Fibroblast of the aortic adventitia (primary cell): ENCODE measurements around the gene SEMA6A. TPM values are rescaled to one million over a fixed set of nuclear protein-coding genes. Genes with fewer than 3 reads are reported as not detected.

ENCODE experiments used
- DNase-seq: peaks from one replicate; pipeline ENCODE4 v3.0.0-alpha.2; 2010; ENCODE audit warnings: low read depth
- H3K4me3 ChIP-seq: 2 replicates; pipeline ENCODE4 v1.5.1; 2011; ENCODE audit warnings: low read depth, mild to moderate bottlenecking, control low read depth, low read length, moderate library complexity
- total RNA-seq: library from RNA; depleted of rRNA; stranded (reverse); fragments of >200 nt; gene quantifications from 2 replicates; pipeline ENCODE4 v1.2.3, GENCODE V29; 2012; ENCODE audit warnings: low replicate concordance
- TF ChIP-seq, protein P1 (sequence below): IDR thresholded peaks from 2 replicates; pipeline ENCODE4 v1.5.1; 2011; ENCODE audit warnings: mild to moderate bottlenecking, low read length, control low read depth, inconsistent platforms; ENCODE audit not compliant: insufficient read depth

The SEMA6A gene
- total RNA-seq, 1 donor, result 0.36 TPM

DNA sequence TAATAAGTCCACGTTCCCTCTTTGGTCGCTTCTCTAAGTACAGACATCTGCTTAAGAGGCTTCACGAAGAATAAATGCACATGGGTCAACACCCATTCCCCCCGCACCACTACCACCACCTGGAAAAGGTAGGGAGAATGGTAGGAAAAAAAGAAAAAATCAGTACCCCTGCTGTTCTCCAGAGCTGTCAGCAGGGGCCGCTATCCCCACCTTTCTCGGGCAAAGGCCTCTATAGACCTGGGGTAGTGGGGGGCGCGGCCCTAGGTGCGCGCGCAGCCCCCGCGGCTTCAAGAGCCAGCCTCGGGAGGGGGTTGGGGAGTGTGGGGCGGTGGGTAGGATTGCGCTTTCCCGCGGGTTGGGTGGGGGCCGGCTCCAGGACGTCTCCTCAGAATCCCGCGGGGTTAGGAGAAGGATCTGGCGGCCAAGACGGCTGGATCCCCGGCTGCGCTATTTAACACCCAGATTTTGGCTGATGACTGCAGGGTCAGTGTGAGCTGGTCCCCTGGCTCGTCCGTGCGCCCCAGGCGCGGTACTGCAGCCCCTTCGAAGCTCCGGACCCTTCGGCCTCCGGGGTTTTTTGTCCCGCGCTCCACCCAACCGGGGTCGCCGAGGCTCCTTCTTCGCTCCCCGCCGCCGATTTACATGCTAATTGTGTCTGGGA is 1.6 kb upstream of the SEMA6A start:
- TF ChIP-seq, protein P1, sequence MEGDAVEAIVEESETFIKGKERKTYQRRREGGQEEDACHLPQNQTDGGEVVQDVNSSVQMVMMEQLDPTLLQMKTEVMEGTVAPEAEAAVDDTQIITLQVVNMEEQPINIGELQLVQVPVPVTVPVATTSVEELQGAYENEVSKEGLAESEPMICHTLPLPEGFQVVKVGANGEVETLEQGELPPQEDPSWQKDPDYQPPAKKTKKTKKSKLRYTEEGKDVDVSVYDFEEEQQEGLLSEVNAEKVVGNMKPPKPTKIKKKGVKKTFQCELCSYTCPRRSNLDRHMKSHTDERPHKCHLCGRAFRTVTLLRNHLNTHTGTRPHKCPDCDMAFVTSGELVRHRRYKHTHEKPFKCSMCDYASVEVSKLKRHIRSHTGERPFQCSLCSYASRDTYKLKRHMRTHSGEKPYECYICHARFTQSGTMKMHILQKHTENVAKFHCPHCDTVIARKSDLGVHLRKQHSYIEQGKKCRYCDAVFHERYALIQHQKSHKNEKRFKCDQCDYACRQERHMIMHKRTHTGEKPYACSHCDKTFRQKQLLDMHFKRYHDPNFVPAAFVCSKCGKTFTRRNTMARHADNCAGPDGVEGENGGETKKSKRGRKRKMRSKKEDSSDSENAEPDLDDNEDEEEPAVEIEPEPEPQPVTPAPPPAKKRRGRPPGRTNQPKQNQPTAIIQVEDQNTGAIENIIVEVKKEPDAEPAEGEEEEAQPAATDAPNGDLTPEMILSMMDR, result peak; percentile 80
- H3K4me3 ChIP-seq, result peak overlapping the region; percentile 25
- peak; percentile 37 for DNase-seq

DNA sequence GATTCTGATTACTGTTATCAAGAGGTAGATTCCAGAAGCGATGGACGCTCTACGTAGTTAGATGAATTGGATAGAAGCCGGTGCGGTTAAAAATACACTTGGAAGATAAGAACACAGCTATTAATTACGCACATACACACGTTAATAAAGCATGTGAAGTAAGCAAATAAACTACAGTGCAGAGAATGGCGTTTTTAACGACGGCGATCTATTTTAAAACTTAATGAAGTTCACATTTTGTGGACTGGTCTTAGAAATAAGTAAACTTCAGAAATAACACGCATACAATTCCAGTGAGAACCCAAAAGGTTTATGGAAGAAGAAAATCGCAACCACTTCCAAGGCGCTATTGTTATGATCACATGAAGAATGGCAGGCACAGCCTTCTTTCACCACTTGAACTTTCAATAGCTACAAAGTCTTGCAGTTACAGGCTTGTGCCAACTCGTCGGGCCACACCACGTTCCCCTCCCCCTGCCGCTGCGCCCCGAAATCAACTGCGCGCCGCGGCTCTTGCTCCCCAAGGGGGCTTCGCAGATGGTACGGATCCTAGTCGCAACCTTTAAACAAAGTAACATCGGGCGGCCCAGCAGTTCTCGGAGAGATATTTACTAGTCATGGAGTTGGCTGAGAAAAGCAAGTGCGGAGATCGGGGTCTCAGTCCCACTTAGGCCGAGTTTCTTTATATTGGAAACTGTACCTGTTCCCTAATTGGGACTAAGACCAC is 866 bp upstream of the SEMA6A start:
- TF ChIP-seq, protein P1, result no peak

DNA sequence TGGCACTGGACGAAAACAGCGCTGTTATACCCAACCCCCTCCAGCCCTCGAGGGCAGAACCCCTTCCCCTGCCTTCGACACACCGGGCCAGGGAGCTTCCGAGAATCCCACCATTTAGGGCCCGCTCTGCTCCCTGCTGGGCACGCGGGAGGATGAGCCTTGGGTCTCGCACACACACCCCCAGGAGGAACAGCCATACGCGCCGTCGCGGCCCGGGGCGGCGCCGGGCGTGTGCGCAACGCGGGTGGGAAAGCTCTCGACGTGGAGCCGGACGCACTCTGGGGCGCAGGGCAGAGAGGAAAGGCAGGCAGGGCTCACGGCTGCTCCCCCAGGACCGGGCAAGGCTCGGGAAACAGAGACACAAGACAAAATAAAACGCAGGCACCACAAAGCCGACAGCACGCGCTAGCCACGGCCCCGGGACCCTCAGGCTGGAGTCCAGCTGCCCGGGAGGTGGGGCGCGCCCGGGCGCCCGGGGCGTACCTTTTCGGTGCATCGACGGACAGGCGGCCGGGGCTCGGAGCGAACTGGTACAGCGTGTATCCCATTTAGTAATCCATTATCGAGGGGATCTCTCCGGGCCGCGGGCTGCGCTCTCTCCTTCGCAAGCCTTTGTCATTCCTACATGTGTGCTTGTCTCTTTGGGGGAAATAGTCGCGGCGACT is 789 bp downstream of the SEMA6A start:
- DNase-seq, result no peak
- TF ChIP-seq, protein P1, result no peak
- H3K4me3 ChIP-seq, result peak overlapping the region; percentile 70

More for the DNA sequence above, 866 bp upstream of the SEMA6A start:
- peak overlapping the region; percentile 28 for H3K4me3 ChIP-seq
- peak; percentile 47 for DNase-seq

DNA sequence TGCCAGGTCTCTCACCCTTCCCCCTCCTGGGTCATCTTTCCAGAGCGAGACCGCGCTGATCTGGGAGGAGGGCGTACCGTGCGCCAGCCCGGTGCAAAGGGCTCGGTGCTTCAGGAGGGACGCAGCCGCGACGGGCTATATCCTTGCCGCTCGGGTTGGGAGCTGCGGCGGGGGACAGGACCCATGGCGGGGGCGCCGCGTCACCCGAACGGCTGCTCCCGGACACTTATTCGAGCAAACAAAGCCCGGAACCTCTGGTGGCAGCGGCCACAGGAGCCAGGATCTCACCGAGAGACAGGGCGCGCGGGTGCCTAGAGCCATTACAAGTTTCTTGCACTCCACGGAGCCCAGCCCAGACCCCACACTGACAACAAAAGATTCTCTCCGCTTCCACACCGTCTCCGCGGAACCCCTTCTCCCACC is 1.3 kb downstream of the SEMA6A start:
- no peak overlapping the region for H3K4me3 ChIP-seq
- TF ChIP-seq, protein P1, result no peak
- DNase-seq, result no peak

DNA sequence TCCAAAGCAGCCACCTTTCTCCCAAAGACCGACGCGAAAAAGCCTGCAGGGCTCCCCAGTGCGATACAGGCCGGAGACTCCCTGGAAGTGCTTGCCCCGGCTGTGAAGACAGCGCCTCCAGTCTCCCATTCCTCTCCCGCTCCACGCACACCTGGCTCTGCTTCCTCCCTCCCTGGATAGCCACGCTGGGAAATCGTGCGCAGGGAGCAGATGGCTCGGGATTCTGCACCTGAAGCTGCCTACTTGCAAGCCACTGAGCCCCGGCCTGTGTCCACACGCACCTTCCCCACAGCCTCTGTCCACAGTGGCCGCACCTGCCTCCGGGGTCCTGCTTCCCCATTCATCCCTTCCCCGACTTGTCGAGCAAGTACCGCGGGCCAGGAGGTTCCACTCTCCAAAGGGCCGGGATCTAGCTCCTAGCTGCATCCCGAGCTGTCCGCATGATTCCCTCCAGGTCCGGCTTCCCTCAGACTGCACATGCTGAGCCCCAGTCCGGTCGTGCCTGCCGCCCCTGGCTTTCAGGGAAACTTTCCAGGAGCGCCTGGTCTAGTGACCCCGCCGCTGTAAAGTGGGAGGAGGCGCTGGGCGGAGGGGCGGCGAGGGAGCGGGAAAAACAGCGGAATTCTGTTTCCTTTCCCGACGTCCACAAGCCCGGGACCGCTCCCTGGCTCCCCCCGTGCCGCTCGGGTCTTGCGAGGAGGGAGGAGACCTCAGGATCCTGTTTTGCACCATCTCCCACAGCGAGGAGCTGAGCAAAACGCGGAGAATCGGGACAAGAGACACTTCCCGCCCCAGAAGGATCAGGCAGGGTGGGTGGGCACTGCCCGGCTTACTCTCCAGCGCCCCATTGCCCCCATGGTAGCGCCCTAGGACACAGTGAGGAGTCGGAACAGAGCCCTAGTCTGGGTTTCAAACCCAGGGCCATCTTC is 2.0 kb downstream of the SEMA6A start:
- no peak for DNase-seq
- peak overlapping the region; percentile 14 for H3K4me3 ChIP-seq

More for the DNA sequence above, 2.0 kb downstream of the SEMA6A start:
- TF ChIP-seq, protein P1, result no peak
